GM12878 (cell line): ENCODE data around the gene PDE10A. TPM values are rescaled to one million over a fixed set of nuclear protein-coding genes. Genes with fewer than 3 reads are reported as not detected.

ENCODE experiments used
- ATAC-seq: fragments of 200-7000 bp; cut with Tn5 transposase; 3 replicates; pipeline ENCODE4 v1.9.1; 2020; ENCODE audit warnings: mild to moderate bottlenecking, moderate library complexity
- BruUV-seq: library from RNA; stranded (reverse); fragments of 400-500 nt; replicated peaks from 2 replicates; lab custom pipeline; 2021; lab: Mats Ljungman, UMichigan
- CTCF ChIA-PET: fragments of 300-600 bp; sonication (Branson Sonifier 250); formaldehyde crosslinking; extraction: SDS; loops from one replicate; lab custom pipeline; 2021; ENCODE audit warnings: inconsistent platforms; lab: Yijun Ruan, JAX
- POLR2A ChIA-PET: fragments of 350-600 bp; formaldehyde crosslinking; extraction: SDS; loops from one replicate; lab custom pipeline; 2021; ENCODE audit warnings: inconsistent platforms; lab: Charles Lee
- RAD21 ChIA-PET: fragments of 300-600 bp; sonication (Branson Sonifier 250); formaldehyde crosslinking; loops from one replicate; lab custom pipeline; 2023; ENCODE audit warnings: antibody characterized with exemption; ENCODE audit not compliant: unreplicated experiment; lab: Charles Lee
- SMC1A ChIA-PET: fragments of 300-600 bp; sonication (Branson Sonifier 250); formaldehyde crosslinking; loops from one replicate; lab custom pipeline; 2023; ENCODE audit not compliant: unreplicated experiment, uncharacterized antibody; lab: Charles Lee
- DNase-seq: peaks from one replicate; pipeline ENCODE4 v3.0.0-alpha.2; 2011; ENCODE audit warnings: low read depth, low spot score
- FAIRE-seq: peaks from 3 replicates; lab custom pipeline; 2011; peaks lifted over from hg19 to GRCh38; lab: Jason Lieb, UNC
- H2AFZ ChIP-seq: 2 replicates; pipeline ENCODE4 v1.6.0; 2011; ENCODE audit warnings: low read depth, low read length, control low read depth; ENCODE audit not compliant: control insufficient read depth
- H3K27ac ChIP-seq: 2 replicates; pipeline ENCODE4 v1.5.1; 2011; ENCODE audit warnings: control low read depth; ENCODE audit not compliant: control insufficient read depth, insufficient read depth
- H3K27me3 ChIP-seq, 2 experiments: replicated peaks in 1 of 2; 2 replicates each; pipeline versions ENCODE4 v1.6.0 to v1.6.1; 2011; ENCODE audit warnings: low read length in 1 of 2; ENCODE audit not compliant: control insufficient read depth in 2 of 2, insufficient read depth in 2 of 2
- H3K36me3 ChIP-seq, 2 experiments: 2 replicates each; pipeline ENCODE4 v1.5.1; 2011; ENCODE audit warnings: low read length in 1 of 2; ENCODE audit not compliant: control insufficient read depth in 2 of 2, insufficient read depth in 2 of 2
- H3K4me1 ChIP-seq: 2 replicates; pipeline ENCODE4 v1.6.1; 2011; ENCODE audit warnings: mild to moderate bottlenecking, low read length, moderate library complexity, mixed read lengths; ENCODE audit not compliant: control insufficient read depth, insufficient read depth
- H3K4me2 ChIP-seq: 2 replicates; pipeline ENCODE4 v1.6.0; 2011; ENCODE audit warnings: control low read depth; ENCODE audit not compliant: control insufficient read depth, insufficient read depth
- H3K4me3 ChIP-seq: fragments of 200-600 bp; sonication (generic); 2 replicates; pipeline ENCODE4 v1.5.1; 2016
- H3K79me2 ChIP-seq: 2 replicates; pipeline ENCODE4 v1.6.0; 2011; ENCODE audit warnings: low read length; ENCODE audit not compliant: control insufficient read depth, insufficient read depth
- H3K9ac ChIP-seq: 2 replicates; pipeline ENCODE4 v1.8.0; 2011; ENCODE audit warnings: low read length, control low read depth, mixed read lengths; ENCODE audit not compliant: control insufficient read depth, insufficient read depth
- H3K9me3 ChIP-seq: replicated peaks from 3 replicates; pipeline ENCODE4 v1.5.1; 2011; ENCODE audit warnings: mild to moderate bottlenecking, low read length; ENCODE audit not compliant: control insufficient read depth, insufficient read depth
- H4K20me1 ChIP-seq: 2 replicates; pipeline ENCODE4 v1.6.0; 2011; ENCODE audit not compliant: control insufficient read depth, insufficient read depth
- BCLAF1 ChIP-seq: fragments of 450-650 bp; IDR thresholded peaks from 2 replicates; pipeline ENCODE4 v1.6.1; 2017; ENCODE audit warnings: antibody characterized with exemption, mild to moderate bottlenecking, moderate library complexity
- E2F8 ChIP-seq: fragments of 450-650 bp; IDR thresholded peaks from 2 replicates; pipeline ENCODE4 v1.6.1; 2018; ENCODE audit warnings: mild to moderate bottlenecking, low read depth, moderate library complexity; ENCODE audit not compliant: partially characterized antibody
- MEF2B ChIP-seq: fragments of 450-650 bp; IDR thresholded peaks from 2 replicates; pipeline ENCODE4 v1.6.1; 2018; ENCODE audit warnings: mild to moderate bottlenecking, moderate library complexity; ENCODE audit not compliant: partially characterized antibody, poor library complexity, severe bottlenecking
- TAF1 ChIP-seq: IDR thresholded peaks from 2 replicates; pipeline ENCODE4 v1.6.1; 2011; ENCODE audit warnings: mild to moderate bottlenecking, low read depth, low read length, borderline replicate concordance
- TCF12 ChIP-seq: IDR thresholded peaks from 2 replicates; pipeline ENCODE4 v1.6.1; 2011; ENCODE audit warnings: low read depth, mild to moderate bottlenecking, low read length
- YY1 ChIP-seq: IDR thresholded peaks from 2 replicates; pipeline ENCODE4 v1.6.1; 2011; ENCODE audit warnings: low read depth, mild to moderate bottlenecking, low read length
- ZNF384 ChIP-seq: IDR thresholded peaks from 2 replicates; pipeline ENCODE4 v1.6.1; 2012; ENCODE audit warnings: low read depth, mild to moderate bottlenecking, low read length, improper control_type of control experiment, borderline replicate concordance
- WGBS: methylation state at CpG from one replicate; pipeline ENCODE4 v1.1.6; 2016; ENCODE audit warnings: low lambda C conversion rate; ENCODE audit not compliant: insufficient replicate concordance, insufficient coverage; ENCODE audit errors: missing lambda C conversion rate; 5-methylcytosine and 5-hydroxymethylcytosine counted together
- in situ Hi-C: fragments of 300-500 bp; cut with MboI; formaldehyde crosslinking; loops from 9 replicates; pipeline ENCODE4 v1.14.3; 2018; ENCODE audit warnings: mixed read lengths
- intact Hi-C: fragments of 100-400 bp; cut with micrococcal nuclease; formaldehyde crosslinking; loops from one replicate; pipeline ENCODE4 v1.14.2; 2022; ENCODE audit not compliant: unreplicated experiment
- polyA plus RNA-seq, 11 experiments: library from polyadenylated mRNA; depleted of rRNA in 4 of 11; unstranded in 6 of 11; stranded (reverse) in 5 of 11; fragments of >200 nt; fragmentation: Nextera tagmentation in 4 of 11; fragmentation: Illumina TruSeq in 1 of 11; extraction: Ambion mirVana in 4 of 11; extraction: Trizol in 1 of 11; gene quantifications; 1 replicate in 1 of 11; 2 replicates in 10 of 11; pipeline versions ENCODE4 v1.2.1 to v1.2.3, GENCODE V29; 2011 to 2016; ENCODE audit warnings: inconsistent platforms in 2 of 11, missing spikeins in 2 of 11, low read depth in 1 of 11
- total RNA-seq, 4 experiments: library from RNA; depleted of rRNA in 3 of 4; stranded (reverse); fragments of >200 nt in 3 of 4; fragmentation: Illumina TruSeq in 1 of 4; extraction: Trizol in 1 of 4; gene quantifications; 2 replicates each; pipeline versions ENCODE4 v1.2.1 to v1.2.3, GENCODE V29; 2013 to 2021

PDE10A gene
- total and polyA plus RNA-seq, 10 of the 15 experiments (the other 5 are each of a cell fraction or from before 2014, with no cell fraction given): under 0.01 to 1.3 (median 0.03) TPM; not detected in 2

- ChIA-PET POLR2A (no interaction called here), CTCF (no interaction called here), SMC1A (no interaction called here), RAD21 (no interaction called here)
- in situ Hi-C loops (no loop called here), intact Hi-C loops (no loop called here)
- no peaks in the 10 kb centered on the region for H4K20me1 ChIP-seq
- no peak for DNase-seq
- H3K36me3 ChIP-seq: no peaks in the 10 kb centered on the region
- 31% methylated on average over 21 of the region's 21 CpGs for WGBS
- TF ChIP-seq YY1 (no peak), TCF12 (no peak), ZNF384 (no peak), BCLAF1 (no peak), MEF2B (no peak), TAF1 (no peak), E2F8 (no peak)
- no peak overlapping the region for H3K27ac ChIP-seq
- no peaks in the 10 kb centered on the region for H3K79me2 ChIP-seq
- no peak overlapping the region for H3K9ac ChIP-seq
- H3K4me3 ChIP-seq: no peak overlapping the region
- no peaks in the 10 kb centered on the region for H3K27me3 ChIP-seq
- no peak overlapping the region for H2AFZ ChIP-seq
- no peak for FAIRE-seq
- H3K9me3 ChIP-seq: no peaks in the 10 kb centered on the region
- ATAC-seq: no peak
- no TSS peak for BruUV-seq
- no peak overlapping the region for H3K4me2 ChIP-seq
- H3K4me1 ChIP-seq: no peaks in the 10 kb centered on the region
These were observed 63.2 kb downstream of the PDE10A start for GRCh38 chr6:165599596-165600487.
